NB4 (cell line): ENCODE data around the gene ABCA2.
A peak's percentile ranks its signal among the peaks of the same experiment; 100 is the strongest.
"Not testable (repeated sequence)": the region's sequence is repeated elsewhere in the genome, so short reads cannot be mapped to it uniquely, and the experiment has no call there.

Experiments used
- DNase-seq: peaks from one replicate; pipeline ENCODE4 v3.0.0; 2010; ENCODE audit warnings: low read depth
- H3K4me3 ChIP-seq: one replicate; pipeline ENCODE4 v1.5.1; 2011; ENCODE audit warnings: mild to moderate bottlenecking, low read depth, low read length, moderate library complexity
- CTCF ChIP-seq: IDR thresholded peaks from one replicate; pipeline ENCODE4 v1.5.1; 2012; ENCODE audit warnings: low read depth, low read length
- MAX ChIP-seq: IDR thresholded peaks from 2 replicates; pipeline ENCODE4 v1.6.1; 2011; ENCODE audit warnings: low read depth, low read length
- MYC ChIP-seq: IDR thresholded peaks from 2 replicates; pipeline ENCODE4 v1.6.1; 2011; ENCODE audit warnings: low read depth, low read length
- POLR2A ChIP-seq: IDR thresholded peaks from 2 replicates; pipeline ENCODE4 v1.6.1; 2011; ENCODE audit warnings: mild to moderate bottlenecking; ENCODE audit not compliant: insufficient read length; ENCODE audit errors: extremely low read depth

The ABCA2 gene

GRCh38 chr9:137064027-137064879 is 36.2 kb upstream of the ABCA2 start:
- peak; percentile 58 for DNase-seq
- no peak overlapping the region for H3K4me3 ChIP-seq
- TF ChIP-seq MAX (no peak), POLR2A (peak; percentile 7), MYC (no peak), CTCF (peak; percentile 78)

- H3K4me3 ChIP-seq, result no peak overlapping the region
- DNase-seq, result no peak
- TF ChIP-seq POLR2A (peak; percentile 13), MAX (no peak)
Observed at GRCh38 chr9:137063311-137064026, 35.4 kb upstream of the ABCA2 start.

- not testable (repeated sequence) for H3K4me3 ChIP-seq, DNase-seq
Observed at GRCh38 chr9:137062798-137063197, 34.8 kb upstream of the ABCA2 start.

GRCh38 chr9:137062384-137062783 is 34.3 kb upstream of the ABCA2 start:
- no peak overlapping the region for H3K4me3 ChIP-seq
- DNase-seq, result peak; percentile 63
- no peak for TF ChIP-seq CTCF
- TF ChIP-seq MAX, result peak; percentile 72
- no peak for TF ChIP-seq POLR2A
- TF ChIP-seq MYC, result peak; percentile 53; the same call in 1 of the 2 replicates

GRCh38 chr9:137058521-137059234 is 30.6 kb upstream of the ABCA2 start:
- DNase-seq, result peak; percentile 66
- no peak overlapping the region for H3K4me3 ChIP-seq
- TF ChIP-seq POLR2A, result no peak
- TF ChIP-seq CTCF, result no peak
- TF ChIP-seq MYC, result no peak
- TF ChIP-seq MAX, result no peak

- H3K4me3 ChIP-seq, result no peak overlapping the region
- DNase-seq, result no peak
- TF ChIP-seq MYC (no peak), MAX (no peak), CTCF (no peak), POLR2A (no peak)
Observed at GRCh38 chr9:137057545-137057944, 29.5 kb upstream of the ABCA2 start.
